ENCODE measurements around the gene FAM219A.

DNA sequence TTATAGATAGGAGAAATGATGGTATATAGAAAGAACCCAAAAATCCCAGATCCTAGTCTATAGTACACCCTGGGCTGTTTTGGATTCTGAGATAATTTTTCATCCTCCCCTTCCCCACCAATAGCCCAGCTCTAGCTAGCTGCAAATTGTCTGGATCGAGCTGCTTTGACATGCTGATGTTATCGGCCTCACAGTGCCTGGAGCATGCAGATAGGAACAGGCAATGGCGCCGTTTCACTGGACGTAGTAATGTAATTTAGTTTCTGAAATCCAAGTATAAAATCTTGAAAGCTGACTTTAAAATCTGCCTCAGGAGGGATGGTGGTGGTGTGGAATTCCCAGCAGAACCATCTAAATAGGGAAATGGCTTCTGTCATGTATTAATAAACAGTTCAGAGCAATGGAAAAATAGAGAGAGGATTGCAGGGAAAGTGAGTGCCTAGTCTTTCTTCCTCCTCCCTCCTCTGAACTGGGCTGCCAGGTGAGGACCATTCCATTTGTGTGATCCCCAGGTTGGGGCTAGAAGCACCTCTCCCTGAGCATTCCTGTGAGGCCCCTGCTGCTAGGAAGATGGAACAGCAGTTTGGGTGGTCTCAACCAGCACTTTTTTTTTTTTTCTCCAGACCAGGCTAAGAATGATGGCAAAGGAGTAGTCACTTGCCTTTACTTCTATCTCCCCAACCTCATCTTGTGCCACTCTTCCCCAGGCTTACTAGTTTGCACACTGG lies 31.9 kb downstream of the FAM219A start:
- no peak for TF ChIP-seq ZNF274 (IDR thresholded peaks at IDR 0.05; ENCODE audit: low read depth, low read length)
- no peak for TF ChIP-seq YY1 (IDR thresholded peaks at IDR 0.05; ENCODE audit: insufficient read depth, insufficient read length)
- TF ChIP-seq SUZ12 (IDR thresholded peaks at IDR 0.05; ENCODE audit: extremely low read depth, insufficient read depth, insufficient read length): no peak
